Stimulated activated CD8-positive, alpha-beta memory T cell treated with anti-CD3 and anti-CD28 coated beads, Interleukin-7, amount 100 ng/mL, for 24 hours (primary cell): ENCODE results near the gene C9orf40.

ENCODE experiments used
- DNase-seq: peaks from one replicate; pipeline ENCODE4 v3.0.0-alpha.2; 2020; ENCODE audit warnings: low read depth

C9orf40 gene, protein sequence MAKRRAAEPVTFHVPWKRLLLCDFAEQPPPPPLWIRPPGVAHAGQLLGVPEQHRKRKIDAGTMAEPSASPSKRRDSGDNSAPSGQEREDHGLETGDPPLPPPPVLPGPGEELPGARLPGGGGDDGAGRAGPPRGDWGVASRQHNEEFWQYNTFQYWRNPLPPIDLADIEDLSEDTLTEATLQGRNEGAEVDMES

DNA sequence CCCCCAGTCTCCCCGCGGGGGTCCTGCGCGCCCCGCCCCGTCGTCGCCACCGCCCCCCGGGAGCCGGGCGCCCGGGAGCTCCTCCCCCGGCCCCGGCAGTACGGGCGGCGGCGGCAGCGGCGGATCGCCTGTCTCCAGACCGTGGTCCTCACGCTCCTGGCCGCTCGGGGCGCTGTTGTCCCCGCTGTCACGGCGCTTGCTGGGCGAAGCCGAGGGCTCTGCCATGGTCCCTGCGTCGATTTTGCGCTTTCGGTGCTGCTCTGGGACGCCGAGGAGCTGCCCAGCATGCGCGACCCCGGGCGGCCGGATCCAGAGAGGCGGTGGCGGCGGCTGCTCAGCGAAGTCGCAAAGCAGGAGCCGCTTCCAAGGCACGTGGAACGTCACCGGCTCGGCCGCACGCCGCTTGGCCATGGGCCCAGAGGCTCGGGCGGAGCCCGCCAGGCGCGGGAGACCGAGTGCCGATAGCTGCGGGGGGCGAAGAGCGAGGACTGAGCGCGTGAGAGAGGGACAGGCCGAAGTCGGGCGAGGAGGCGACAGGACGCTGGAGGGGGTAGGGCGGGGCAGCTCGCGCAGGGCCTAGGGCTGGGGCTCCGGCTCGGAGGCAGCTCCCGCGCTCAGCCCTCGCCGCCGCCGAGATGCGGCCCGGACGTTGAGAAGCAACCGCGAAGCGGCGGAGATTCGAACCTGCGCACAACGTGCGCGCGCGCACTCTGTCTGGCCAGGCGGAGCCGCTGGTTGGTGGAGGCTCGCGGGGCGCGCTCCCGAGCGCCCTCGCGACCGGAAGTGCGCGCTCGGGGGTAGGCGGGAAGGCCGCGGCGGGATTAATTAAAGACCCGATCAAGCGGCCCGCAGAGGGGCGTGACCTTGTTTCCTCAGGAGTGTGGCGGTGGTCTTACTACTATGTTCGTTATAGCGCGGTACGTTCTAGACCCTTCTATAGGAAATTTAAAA lies at the start of gene C9orf40:
Gene C9orf40, minus strand, starts transcription at position 712 of the 951 bp plus-strand sequence. Its CDS starts 301 bp downstream, at position 411.
- DNase-seq: peak; percentile 86

DNA sequence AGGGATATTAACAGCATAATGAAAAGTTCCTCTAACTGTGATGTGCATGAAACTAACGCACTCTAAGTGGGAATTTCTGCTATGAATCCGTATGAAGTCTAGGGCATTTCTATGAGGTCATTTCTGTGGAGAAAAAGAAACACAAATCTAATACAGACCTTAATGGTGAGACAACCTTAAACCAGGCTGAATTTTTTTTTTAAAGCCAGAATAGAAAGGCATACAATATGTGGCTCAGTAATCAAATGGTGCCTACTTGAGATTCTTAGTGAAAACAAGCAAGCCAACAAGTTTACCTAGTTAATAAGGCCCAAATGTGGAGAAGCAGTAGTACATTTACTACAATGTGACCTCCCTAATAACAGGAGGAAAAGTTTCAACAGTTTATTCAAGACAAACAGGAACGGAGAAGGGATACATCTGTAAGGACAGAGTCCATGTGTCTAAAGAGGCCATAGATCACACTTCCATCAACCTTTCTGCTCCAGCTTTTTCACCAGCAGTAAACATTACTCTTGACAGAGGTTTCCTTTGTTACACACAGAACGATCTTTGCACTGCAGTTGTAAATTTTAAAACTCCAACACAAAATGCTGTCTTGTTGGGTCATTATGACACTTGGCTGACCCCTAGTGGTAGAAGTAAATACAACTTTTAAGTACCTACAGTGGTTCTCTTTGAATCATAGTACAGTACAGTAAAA lies 49.2 kb upstream of the C9orf40 start:
- no peak for DNase-seq

DNA sequence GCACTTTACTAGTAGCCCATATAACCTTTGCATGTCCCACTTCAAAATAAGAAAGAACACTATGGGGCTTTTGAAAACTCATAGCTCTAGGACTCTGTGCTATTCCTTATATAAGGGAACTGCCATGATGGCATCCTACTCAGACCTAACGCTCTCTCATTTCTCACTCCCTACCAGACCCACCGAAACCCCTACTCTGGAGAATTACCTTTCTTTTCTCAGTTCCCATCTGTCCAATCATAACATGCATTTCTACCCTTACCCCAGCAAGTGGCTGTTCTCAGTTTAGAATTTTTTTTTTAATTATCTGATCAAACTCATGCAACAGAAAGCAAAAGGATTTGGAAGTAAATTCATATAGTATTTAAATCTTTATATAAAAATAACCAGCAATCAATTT lies 48.1 kb upstream of the C9orf40 start:
- DNase-seq: no peak

DNA sequence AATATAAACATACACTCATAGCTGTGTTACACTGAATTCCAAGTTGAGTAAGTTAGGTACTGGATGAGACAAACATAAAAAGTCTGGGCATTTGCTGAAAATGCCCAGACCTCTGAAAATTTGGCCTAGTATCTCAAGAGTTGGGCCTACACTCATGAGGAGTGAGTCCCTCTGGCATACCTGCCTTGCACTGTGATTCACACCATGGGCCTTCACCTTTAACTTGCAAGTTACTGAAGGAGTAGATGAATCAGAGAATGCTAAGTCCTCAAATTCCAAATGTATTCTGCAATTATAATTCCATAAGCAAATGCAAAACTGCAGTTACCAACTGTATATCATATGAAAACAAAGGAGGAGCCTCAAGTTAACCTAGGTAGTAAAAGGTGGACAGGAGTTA lies 32.3 kb upstream of the C9orf40 start:
- no peak for DNase-seq

DNA sequence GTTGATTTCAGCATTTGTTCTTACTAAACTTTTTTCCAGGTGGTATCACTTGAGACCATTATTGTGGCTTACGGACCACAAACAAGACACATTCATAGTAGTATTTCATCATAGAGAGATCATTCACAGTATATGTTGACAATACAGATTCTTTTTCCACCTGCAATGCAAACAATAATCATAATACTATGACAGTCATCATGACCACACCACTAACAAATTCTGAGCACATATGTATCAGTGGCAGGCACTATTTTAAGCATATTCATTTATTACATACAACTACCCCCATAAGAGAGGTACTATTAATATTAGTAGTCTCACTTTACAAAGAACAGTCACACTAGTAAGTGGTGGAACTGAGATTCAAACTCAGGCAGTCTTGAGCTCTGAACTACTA lies 31.0 kb upstream of the C9orf40 start:
- DNase-seq: no peak

DNA sequence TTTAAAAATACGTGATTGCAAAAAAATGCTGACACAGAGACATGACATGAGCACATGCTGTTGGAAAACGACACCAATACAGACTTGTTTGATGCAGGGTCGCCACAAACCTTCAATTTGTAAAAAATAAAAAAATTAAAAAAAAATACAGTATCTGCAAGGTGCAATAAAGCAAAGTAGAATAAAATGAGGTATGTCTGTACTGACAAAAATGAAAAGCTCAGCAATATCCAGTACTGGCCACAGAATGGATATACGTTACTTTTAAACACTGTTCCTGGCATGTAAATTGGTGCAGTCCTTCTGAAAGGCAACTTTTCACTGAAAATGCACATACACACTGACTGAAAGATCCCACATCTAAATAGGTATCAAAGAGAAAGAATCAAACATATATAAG lies 27.1 kb upstream of the C9orf40 start:
- no peak for DNase-seq

DNA sequence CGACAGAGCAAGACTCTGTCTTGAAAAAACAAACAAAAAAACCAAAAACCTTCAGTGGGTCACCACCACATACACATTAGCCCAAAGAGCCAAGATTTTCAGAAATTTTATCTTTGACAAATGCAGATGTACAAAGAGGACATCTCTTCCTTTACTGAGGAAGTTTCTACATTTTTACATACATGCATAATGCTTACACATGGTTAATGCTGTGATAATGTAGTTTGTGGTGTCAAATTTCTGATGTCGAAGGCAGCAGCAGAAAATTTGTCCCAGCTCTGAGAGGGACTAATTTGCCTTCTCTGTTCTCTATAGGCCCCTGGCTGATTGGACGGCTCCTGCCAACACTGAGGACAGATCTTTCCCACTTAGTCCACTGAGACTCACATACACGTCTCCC lies 24.6 kb upstream of the C9orf40 start:
- no peak for DNase-seq

DNA sequence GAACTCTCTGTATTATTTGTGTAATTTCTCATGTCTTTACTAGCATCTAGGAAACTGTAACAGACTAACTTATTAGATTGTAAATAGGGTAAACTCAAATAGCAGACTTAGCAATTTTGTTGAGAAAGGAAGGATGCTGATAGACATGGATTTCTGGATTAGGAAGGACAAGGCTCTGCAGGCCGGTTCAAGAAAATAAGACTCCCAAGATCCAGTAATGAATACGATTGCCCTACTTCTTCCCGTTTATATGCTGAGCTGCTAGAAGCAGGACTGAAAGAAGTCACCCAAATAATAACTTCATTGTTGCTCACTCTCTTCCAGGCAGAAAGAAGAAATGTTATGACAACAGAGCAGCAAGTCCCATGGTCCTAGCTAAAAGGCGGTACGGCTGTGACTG lies 22.8 kb upstream of the C9orf40 start:
- no peak for DNase-seq

DNA sequence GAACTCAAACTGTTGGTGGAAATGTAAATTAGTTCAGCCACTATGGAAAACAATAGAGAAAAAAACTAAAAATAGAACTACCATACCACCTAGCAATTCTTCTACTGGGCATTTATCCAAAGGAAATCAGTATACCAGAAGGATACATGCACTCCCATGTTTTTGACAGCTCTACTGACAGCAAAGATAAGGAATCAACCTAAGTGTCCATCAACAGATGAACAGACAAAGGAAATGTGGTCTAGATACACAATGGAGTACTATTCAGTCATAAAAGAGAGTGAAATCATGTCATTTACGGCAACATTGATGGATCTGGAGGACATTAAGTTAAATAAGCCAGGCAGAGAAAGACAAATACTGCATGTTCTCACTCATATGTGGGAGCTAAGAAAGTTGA lies 21.8 kb upstream of the C9orf40 start:
- no peak for DNase-seq

DNA sequence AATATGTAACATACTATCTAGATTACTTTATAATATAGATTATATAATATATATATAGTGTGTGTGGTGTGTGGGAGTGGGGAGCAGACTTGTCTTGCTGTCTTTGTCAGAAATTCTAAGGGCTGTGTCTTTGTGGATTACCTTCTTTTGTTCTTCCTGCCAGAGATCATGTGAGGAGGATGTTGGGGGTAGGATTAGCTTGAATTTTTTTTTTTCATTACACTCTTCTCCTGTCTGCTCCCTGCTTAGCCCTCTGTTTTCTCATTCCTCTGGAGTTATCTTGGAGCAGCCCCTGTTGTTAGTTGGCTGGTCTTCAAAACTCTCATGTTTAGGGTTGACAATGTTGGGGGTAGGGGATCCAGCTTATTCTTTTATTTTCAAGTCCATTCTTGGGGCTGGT lies 21.0 kb upstream of the C9orf40 start:
- DNase-seq: no peak

DNA sequence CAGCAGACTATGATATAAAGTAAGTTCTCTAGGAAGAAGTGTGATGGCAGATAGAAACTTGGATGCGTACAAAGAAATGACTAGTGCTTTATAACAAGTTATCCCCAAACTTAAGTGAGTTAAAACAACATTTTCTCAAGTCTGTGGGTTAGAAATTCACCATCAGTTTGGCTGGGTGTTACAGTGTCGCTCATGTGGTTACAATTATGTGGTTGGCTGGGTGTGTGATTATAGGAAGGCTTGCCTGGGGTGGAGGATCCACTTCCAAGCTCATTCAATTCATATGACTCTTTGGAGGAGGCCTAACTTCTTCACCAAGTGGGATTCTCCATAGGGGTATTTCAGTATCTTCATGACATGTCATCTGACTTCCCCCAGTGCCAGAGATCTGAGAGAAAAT lies 10.3 kb upstream of the C9orf40 start:
- no peak for DNase-seq

DNA sequence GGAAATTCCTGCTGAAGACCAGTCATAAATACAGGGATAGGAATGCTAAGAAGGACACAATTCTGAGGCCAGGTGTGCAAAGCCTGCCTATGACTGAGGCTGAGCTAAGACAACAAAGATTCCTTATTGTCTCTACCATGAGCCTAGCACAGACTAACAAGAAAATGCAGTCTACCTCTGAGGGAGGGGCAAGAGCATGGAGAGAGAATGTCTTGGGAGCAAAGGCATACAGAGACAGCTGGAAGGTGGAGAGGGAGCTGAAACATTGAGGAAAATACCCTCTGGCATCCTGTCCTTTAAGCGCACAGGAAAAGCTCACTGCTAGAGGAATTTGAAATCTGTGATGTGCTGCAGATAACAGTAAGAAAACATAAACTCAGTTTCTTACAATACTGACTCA lies 8.8 kb upstream of the C9orf40 start:
- no peak for DNase-seq

DNA sequence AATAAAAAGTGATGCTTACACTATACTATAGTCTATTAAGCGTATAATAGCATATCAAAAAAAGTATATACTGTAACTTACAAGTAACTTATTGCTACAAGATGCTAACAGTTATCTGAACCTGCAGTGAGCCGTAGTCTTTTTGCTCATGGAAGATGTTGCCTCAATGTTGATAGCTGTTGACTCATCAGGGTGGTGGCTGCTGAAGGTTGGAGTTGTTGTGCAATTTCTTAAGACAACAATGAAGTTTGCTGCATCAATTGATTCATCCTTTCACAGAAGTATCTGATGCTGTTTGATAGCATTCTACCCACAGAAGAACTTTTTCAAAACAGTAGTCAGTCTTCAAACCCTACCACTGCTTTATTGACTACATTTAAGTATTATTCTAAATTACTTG lies 7.8 kb upstream of the C9orf40 start:
- DNase-seq: no peak

DNA sequence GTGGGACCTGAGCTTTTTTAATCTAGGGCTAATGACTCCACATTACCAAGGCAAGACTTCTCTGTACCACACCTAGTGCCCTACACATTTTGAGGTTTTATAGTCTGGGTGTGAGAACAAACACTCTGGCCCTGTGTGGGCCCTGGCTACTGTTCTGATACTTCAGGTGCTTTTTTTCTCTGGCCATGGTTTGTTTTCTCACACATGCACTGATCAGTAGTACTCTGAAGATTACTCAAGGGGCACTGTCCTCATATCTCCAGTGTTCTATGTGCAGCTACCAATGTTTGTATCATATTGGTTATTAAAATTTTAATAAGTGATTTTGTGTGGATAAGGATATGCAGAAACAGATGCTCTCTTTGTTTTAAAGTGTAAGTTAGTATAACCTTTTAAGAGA lies 5.9 kb upstream of the C9orf40 start:
- no peak for DNase-seq

DNA sequence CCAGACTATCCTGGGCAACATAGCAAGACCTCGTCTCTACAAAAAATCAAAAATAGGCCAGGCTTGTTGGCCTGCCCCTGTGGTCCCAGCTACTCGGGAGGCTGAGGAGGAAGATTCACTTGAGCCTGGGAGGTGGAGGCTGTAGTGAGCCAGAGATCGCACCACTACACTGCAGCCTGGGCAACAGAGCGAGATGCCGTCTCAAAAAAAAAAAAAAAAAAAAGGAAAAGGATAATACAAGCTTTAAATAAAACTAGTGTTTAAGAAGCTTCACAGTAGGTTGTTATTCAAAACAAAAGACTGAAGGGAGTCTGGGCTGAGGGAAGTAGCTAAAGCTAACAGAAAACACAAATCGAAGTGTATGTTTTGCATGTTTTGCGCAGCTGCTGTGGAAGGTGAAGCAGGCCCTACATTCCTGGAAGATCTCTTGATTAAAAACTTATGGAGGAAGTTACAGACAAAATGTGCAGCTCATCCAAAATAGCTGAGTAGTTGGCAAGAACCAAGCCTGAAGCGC lies 581 bp upstream of the C9orf40 start:
- no peak for DNase-seq

DNA sequence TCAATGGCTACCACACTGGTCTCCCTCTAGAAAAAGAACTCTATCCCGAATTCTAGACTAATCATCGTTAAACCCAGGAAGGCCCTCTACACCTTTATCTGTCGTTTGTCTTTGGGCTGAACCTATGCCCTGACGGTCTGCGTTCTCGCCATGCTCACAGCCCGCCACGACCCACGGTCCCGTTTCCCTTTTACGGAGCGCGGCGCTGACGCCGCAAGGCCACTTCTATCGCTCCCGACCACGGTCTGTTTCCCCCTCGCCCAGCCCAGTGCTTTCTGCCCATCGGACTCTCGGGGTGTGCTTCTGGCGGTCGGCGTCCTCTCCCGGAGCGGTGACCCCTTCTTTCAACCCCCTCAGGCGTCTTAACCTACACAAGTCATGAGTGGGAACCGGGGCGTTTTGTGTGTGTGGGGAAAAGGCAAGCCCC lies 974 bp downstream of the C9orf40 start:
- DNase-seq: no peak

DNA sequence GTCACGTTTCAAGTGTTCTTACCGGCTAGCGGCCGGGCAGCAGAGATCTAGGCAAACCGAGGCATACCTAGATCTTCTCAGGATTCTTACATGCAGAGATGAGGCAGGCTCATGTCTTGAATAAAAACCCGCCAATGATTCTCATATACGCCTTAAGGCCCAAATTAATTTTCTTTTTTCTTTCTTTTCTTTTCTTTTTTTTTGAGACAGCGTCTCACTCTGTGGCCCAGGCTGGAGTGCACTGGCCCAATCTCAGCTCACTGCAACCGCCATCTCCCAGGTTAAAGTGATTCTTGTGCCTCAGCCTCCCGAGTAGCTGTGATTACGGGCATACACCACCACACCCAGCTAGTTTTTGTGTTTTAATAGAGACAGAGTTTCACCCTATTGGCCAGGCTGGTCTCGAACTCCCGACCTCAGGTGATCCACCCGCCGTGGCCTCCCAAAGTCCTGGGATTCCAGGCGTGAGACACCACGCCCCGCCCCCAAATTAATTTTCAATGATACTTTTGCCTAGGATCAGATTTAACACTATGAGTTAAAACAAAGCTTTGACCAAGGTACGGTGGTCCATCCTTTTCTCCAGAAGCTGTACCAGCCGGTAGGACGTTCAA lies 1.5 kb downstream of the C9orf40 start:
- DNase-seq: no peak

DNA sequence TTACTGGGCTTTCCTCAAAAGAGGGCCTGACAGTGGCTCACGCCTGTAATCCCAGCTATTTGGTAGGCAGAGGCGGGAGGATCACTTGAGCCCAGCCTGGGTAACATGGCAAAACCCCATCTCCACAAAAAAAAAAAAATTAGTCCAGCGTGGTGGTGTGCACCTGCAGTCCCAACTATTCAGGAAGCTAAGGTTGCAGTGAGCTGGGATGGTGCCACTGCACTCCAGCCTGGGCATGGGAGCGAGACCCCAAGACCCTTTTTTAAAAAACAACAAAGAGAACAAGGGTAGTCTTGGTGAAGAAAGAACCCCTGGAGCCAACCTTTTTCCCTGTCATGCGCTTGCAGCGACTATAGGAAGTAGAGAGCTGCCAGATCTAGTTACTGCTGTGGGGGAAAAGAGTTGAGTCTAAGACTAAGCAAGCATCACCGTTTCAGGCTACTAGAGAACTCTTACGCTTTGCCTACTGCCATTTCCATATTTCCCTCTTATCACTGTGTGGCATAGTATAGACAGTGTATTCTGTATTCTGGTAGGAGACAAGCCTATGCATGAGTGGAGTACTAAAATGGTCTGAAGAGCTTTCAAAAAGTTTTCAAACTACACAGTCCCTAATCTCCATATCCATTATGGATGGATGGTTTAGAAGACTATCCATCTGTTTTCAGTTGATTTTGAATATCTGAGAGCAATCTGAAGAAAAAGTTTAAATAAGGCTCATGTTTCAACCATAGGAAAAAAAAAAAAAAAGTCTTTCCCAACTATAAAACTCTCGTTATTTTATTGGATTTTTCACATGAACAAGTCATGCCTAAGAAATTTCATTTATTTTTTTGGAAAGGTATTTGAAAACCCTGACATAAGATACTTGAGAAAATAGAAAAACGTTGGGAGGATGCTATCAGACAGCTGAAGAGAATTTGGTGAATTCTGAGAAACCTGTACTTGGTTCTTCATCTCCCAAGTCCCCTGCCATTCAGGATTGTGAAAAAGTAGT lies 2.6 kb downstream of the C9orf40 start:
- no peak for DNase-seq

DNA sequence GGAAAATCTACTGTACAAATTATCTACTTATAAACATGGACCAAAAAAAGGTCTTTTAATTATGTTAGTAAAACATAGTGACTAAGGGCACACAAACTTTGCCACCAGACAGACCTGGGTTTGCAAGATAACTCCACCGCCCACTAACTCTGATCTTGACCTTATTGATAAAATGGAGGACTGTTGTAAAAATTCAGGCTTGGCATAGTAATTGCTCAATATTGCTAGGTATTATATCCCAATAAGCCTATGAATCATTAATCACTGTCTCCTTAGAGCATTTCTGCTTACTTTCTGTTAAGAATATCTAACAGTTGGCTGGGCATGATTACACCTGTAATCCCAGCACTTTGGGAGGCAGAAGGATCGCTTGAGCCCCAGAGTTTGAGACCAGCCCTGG lies 3.8 kb downstream of the C9orf40 start:
- no peak for DNase-seq

DNA sequence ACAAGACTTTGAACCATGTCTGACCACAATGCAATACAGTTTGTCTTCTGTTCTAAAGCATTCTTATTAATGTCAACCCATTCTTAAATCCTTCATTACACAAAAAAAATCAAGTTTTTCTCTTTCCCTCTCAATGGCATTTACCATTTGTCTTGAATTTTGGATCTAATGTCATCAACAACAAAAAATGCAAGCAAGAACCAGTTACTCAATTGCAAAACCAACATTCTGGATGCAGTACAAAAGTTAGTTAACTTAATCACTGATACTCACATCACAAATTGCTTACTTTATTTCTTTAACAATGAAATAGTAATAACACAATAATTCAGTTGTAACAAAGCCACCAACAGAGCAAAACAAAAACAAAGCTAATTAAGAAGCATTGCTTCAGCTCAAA lies 6.0 kb downstream of the C9orf40 start:
- no peak for DNase-seq

DNA sequence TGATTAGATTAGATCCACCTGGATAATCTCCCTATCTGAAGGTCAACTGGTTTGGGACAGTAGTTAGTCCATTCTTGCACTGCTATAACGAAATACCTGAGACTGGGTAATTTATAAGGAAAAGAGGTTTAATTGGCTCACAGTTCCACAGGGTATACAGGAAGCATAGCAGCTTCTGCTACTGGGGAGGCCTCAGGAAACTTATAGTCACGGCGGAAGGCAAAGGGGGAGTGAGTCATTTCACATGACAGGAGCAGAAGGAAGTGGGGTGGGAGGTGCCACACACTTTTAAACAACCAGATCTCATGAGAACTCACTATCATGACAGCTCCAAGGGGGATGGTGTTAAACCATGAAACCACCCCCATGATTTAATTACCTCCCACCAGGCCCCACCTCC lies 9.9 kb downstream of the C9orf40 start:
- DNase-seq: no peak
